Measurements from ENCODE around the gene OSBPL8. TPM values are rescaled to one million over a fixed set of nuclear protein-coding genes. Genes with fewer than 3 reads are reported as not detected.

Gene OSBPL8
- total and polyA plus RNA-seq, 4 donors, result 8.6 to 114 (median 53.3) TPM

GRCh38 chr12:76539727-76540126, 19.8 kb downstream of the OSBPL8 start:
- no peak for TF ChIP-seq CTCF (IDR thresholded peaks at IDR 0.05; ENCODE audit: control extremely low read depth, extremely low read depth)
- WGBS, 2 donors, result 69 to 76% methylated on average over 6 of the region's 6 CpGs
- peak overlapping the region in 1 of 2 donors; percentile 6 for H3K27ac ChIP-seq (ENCODE audit: low read depth in 1 of 2, low read length in 1 of 2)

GRCh38 chr12:76537923-76538322, 21.6 kb downstream of the OSBPL8 start:
- no peak for ATAC-seq (ENCODE audit: insufficient read depth, low FRiP score)
- no peak for TF ChIP-seq CTCF (IDR thresholded peaks at IDR 0.05; ENCODE audit: control extremely low read depth, extremely low read depth)

More at GRCh38 chr12:76539727-76540126, 19.8 kb downstream of the OSBPL8 start:
- Histone ChIP-seq H3K9ac (ENCODE audit: insufficient read depth in 1 of 2, low read length in 2 of 2) (no peak overlapping the region), H3K4me3 (no peak overlapping the region), H3K36me3 (ENCODE audit: control insufficient read depth in 4 of 4, insufficient read depth in 4 of 4, low read length in 4 of 4) (no peaks in the 10 kb centered on the region), H3K27me3 (ENCODE audit: control insufficient read depth in 3 of 3, insufficient read depth in 3 of 3, low read length in 2 of 3) (no peaks in the 10 kb centered on the region), H3K9me3 (ENCODE audit: control insufficient read depth in 4 of 4, insufficient read depth in 3 of 4, low read length in 3 of 4) (no peaks in the 10 kb centered on the region), H3K4me1 (ENCODE audit: control insufficient read depth in 5 of 5, insufficient read depth in 5 of 5, low read length in 5 of 5) (peaks cover 0 to 12% (median 0%) of the 10 kb centered on the region in 5 donors)
- DNase-seq (no peak), ATAC-seq (ENCODE audit: insufficient read depth, low FRiP score) (no peak)

GRCh38 chr12:76536546-76536945, 23.0 kb downstream of the OSBPL8 start:
- no peak overlapping the region for H3K9ac ChIP-seq (ENCODE audit: insufficient read depth in 1 of 2, low read length in 2 of 2)

More at GRCh38 chr12:76537923-76538322, 21.6 kb downstream of the OSBPL8 start:
- 97% methylated on average over 2 of the region's 2 CpGs for WGBS, 2 donors
- DNase-seq, result no peak
- no peaks in the 10 kb centered on the region for H3K27me3 ChIP-seq (ENCODE audit: control insufficient read depth in 3 of 3, insufficient read depth in 3 of 3, low read length in 2 of 3)
- no peak overlapping the region for H3K4me3 ChIP-seq
- H3K36me3 ChIP-seq (ENCODE audit: control insufficient read depth in 4 of 4, insufficient read depth in 4 of 4, low read length in 4 of 4), result no peaks in the 10 kb centered on the region
- peaks cover 0 to 12% (median 0%) of the 10 kb centered on the region in 5 donors for H3K4me1 ChIP-seq (ENCODE audit: control insufficient read depth in 5 of 5, insufficient read depth in 5 of 5, low read length in 5 of 5)
- no peak overlapping the region for H3K9ac ChIP-seq (ENCODE audit: insufficient read depth in 1 of 2, low read length in 2 of 2)
- no peak overlapping the region for H3K27ac ChIP-seq (ENCODE audit: low read depth in 1 of 2, low read length in 1 of 2)
- H3K9me3 ChIP-seq (ENCODE audit: control insufficient read depth in 4 of 4, insufficient read depth in 3 of 4, low read length in 3 of 4), result no peaks in the 10 kb centered on the region

More at GRCh38 chr12:76536546-76536945, 23.0 kb downstream of the OSBPL8 start:
- Histone ChIP-seq H3K9me3 (ENCODE audit: control insufficient read depth in 4 of 4, insufficient read depth in 3 of 4, low read length in 3 of 4) (no peaks in the 10 kb centered on the region), H3K27ac (ENCODE audit: low read depth in 1 of 2, low read length in 1 of 2) (no peak overlapping the region), H3K27me3 (ENCODE audit: control insufficient read depth in 3 of 3, insufficient read depth in 3 of 3, low read length in 2 of 3) (no peaks in the 10 kb centered on the region), H3K4me1 (ENCODE audit: control insufficient read depth in 5 of 5, insufficient read depth in 5 of 5, low read length in 5 of 5) (peaks cover 0 to 15% (median 0%) of the 10 kb centered on the region in 5 donors), H3K36me3 (ENCODE audit: control insufficient read depth in 4 of 4, insufficient read depth in 4 of 4, low read length in 4 of 4) (no peaks in the 10 kb centered on the region), H3K4me3 (no peak overlapping the region)
- DNase-seq (no peak), ATAC-seq (ENCODE audit: insufficient read depth, low FRiP score) (no peak)
- 93 to 96% methylated on average over 5 of the region's 5 CpGs for WGBS, 2 donors
- TF ChIP-seq CTCF (IDR thresholded peaks at IDR 0.05; ENCODE audit: control extremely low read depth, extremely low read depth), result no peak
